Measurements from ENCODE around the gene CAMTA1. TPM values are rescaled to one million over a fixed set of nuclear protein-coding genes. Genes with fewer than 3 reads are reported as not detected.

Gene CAMTA1
- total and polyA plus RNA-seq, 9 of the 15 experiments (the other 6 are each of a cell fraction or from before 2014, with no cell fraction given) = 43.9 to 161 (median 65.9) TPM

DNA sequence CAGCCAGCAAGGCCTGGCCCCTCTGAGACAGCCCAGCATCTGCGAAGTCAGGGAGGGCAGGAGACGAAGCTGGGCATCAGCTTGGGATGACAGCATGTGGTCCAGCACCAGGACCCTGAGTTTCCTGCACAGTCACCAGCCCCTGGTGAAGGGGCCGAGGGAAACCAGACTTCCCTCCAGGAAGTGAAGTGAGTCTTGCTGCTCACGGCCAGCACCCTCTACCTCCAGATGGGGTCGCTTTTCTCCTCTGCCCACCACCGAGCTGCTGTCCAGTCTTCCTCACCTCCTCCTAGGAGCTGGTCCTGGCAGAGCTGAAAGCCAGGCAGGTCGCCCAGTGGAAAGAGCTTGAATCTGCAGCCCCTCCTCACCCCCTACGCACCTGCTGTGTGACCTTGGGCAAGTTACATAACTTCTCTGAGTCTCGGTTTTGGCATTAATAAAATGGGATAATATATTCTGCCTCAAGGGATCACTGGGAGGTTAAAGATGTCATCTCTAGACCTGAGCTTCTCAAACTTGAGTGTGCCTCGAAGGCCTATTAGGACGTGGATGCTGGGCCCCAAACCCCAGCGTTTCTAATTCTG lies 867.4 kb downstream of the CAMTA1 start (continued):
- TF ChIP-seq, protein P1, sequence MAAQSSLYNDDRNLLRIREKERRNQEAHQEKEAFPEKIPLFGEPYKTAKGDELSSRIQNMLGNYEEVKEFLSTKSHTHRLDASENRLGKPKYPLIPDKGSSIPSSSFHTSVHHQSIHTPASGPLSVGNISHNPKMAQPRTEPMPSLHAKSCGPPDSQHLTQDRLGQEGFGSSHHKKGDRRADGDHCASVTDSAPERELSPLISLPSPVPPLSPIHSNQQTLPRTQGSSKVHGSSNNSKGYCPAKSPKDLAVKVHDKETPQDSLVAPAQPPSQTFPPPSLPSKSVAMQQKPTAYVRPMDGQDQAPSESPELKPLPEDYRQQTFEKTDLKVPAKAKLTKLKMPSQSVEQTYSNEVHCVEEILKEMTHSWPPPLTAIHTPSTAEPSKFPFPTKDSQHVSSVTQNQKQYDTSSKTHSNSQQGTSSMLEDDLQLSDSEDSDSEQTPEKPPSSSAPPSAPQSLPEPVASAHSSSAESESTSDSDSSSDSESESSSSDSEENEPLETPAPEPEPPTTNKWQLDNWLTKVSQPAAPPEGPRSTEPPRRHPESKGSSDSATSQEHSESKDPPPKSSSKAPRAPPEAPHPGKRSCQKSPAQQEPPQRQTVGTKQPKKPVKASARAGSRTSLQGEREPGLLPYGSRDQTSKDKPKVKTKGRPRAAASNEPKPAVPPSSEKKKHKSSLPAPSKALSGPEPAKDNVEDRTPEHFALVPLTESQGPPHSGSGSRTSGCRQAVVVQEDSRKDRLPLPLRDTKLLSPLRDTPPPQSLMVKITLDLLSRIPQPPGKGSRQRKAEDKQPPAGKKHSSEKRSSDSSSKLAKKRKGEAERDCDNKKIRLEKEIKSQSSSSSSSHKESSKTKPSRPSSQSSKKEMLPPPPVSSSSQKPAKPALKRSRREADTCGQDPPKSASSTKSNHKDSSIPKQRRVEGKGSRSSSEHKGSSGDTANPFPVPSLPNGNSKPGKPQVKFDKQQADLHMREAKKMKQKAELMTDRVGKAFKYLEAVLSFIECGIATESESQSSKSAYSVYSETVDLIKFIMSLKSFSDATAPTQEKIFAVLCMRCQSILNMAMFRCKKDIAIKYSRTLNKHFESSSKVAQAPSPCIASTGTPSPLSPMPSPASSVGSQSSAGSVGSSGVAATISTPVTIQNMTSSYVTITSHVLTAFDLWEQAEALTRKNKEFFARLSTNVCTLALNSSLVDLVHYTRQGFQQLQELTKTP (IDR thresholded peaks at IDR 0.05; ENCODE audit: low read depth in 1 of 2, partially characterized antibody in 2 of 2) = no peak
- peak; percentile 52 for TF ChIP-seq ZFP36 (IDR thresholded peaks at IDR 0.05; ENCODE audit: low read depth, low read length, partially characterized antibody)

DNA sequence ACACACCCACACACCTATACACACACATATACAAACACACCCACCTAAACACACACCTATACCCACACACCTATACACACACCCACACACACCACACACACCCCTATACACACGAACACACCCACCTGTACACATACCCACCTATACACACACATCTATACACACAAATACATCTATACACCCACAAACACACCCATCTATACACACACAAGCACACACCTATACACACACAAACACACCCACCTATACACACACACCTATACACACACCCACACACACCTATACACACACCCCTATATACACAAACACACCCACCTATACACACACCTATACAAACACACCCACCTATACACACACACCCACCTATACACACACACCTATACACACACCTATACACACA lies 869.5 kb downstream of the CAMTA1 start:
- H3K9ac ChIP-seq (ENCODE audit: insufficient read depth in 1 of 2, low read depth in 2 of 2, low read length in 2 of 2) = no peak overlapping the region
- FAIRE-seq = peak; percentile 72
- 0% methylated on average over 1 of the region's 1 CpG for WGBS (ENCODE audit: insufficient coverage, low coverage, missing lambda C conversion rate)
- in situ Hi-C loops (cut with MboI) (loop anchor here (25.0 kb wide), 1 partner anchor 658 kb away; the partner anchor contains the start of gene SLC45A1), intact Hi-C loops (cut with micrococcal nuclease) (no loop called here)
- no peaks in the 10 kb centered on the region for H3K79me2 ChIP-seq (ENCODE audit: control insufficient read depth, insufficient read depth, low read length)
- TF ChIP-seq TOE1 (IDR thresholded peaks at IDR 0.05; ENCODE audit: borderline replicate concordance) (no peak), TOE1 (CRISPR knock-in tag; IDR thresholded peaks at IDR 0.05; ENCODE audit: borderline replicate concordance, low read depth) (no peak)
- TF ChIP-seq, protein P2, sequence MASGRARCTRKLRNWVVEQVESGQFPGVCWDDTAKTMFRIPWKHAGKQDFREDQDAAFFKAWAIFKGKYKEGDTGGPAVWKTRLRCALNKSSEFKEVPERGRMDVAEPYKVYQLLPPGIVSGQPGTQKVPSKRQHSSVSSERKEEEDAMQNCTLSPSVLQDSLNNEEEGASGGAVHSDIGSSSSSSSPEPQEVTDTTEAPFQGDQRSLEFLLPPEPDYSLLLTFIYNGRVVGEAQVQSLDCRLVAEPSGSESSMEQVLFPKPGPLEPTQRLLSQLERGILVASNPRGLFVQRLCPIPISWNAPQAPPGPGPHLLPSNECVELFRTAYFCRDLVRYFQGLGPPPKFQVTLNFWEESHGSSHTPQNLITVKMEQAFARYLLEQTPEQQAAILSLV (tag; IDR thresholded peaks at IDR 0.05) = 0 out of 2 replicates have a peak, but pooled peaks have one; percentile 12
- ChIA-PET CTCF (ENCODE audit: low intra/inter-chr PET ratio) (no interaction called here), POLR2A (no interaction called here)
- H3K4me3 ChIP-seq = no peak overlapping the region
- H3K27me3 ChIP-seq (ENCODE audit: control insufficient read depth in 2 of 2, insufficient read depth in 2 of 2, low read length in 2 of 2) = peaks cover 23 to 51% of the 10 kb centered on the region in 2 experiments; a peak in 3 of 5 replicates
- H4K20me1 ChIP-seq (replicated peaks; ENCODE audit: control insufficient read depth, insufficient read depth, low read length) = peaks cover 4% of the 10 kb centered on the region; the same call in 1 of the 2 replicates
- no peaks in the 10 kb centered on the region for H3K36me3 ChIP-seq (ENCODE audit: control insufficient read depth, insufficient read depth, low read length)
- no peaks in the 10 kb centered on the region for H3K9me1 ChIP-seq (ENCODE audit: control insufficient read depth, insufficient read depth, low read length)
- H3K4me2 ChIP-seq (ENCODE audit: insufficient read depth, low read length) = no peak overlapping the region
- peaks cover 0 to 3% of the 10 kb centered on the region in 2 experiments; a peak in 1 of 5 replicates for H3K4me1 ChIP-seq (replicated peaks in 1 of 2; ENCODE audit: control insufficient read depth in 2 of 2, insufficient read depth in 2 of 2, low read length in 2 of 2)
- ATAC-seq = no peak
- no peak for DNase-seq (ENCODE audit: extremely low read depth in 1 of 4, low spot score in 3 of 4)
- H3K9me3 ChIP-seq (replicated peaks; ENCODE audit: control insufficient read depth, insufficient read depth, low read depth, low read length) = no peaks in the 10 kb centered on the region
- no TSS peak for BruUV-seq (replicated peaks)
- no peak overlapping the region for H3K27ac ChIP-seq (ENCODE audit: extremely low read depth, low read depth, low read length)
- H2AFZ ChIP-seq (ENCODE audit: low read depth, low read length) = no peak overlapping the region
